Smooth muscle cell (in vitro differentiated cells): ENCODE measurements around the gene MASTL. TPM values are rescaled to one million over a fixed set of nuclear protein-coding genes. Genes with fewer than 3 reads are reported as not detected.

Experiments
- DNase-seq: peaks from one replicate; lab custom pipeline; 2025; ENCODE audit not compliant: unreplicated experiment; lab: John Stamatoyannopoulos, UW
- H2AFZ ChIP-seq: fragments of 200-600 bp; sonication (generic); 2 replicates; pipeline ENCODE4 v1.6.0; 2016; ENCODE audit warnings: antibody characterized with exemption, low read depth, mild to moderate bottlenecking
- H3F3A ChIP-seq: fragments of 200-600 bp; sonication (generic); 2 replicates; pipeline ENCODE4 v1.6.0; 2017; ENCODE audit warnings: antibody characterized with exemption, low read depth
- H3K27ac ChIP-seq: fragments of 200-600 bp; sonication (generic); 2 replicates; pipeline ENCODE4 v1.5.1; 2016; ENCODE audit warnings: low read depth, mild to moderate bottlenecking
- H3K27me3 ChIP-seq: fragments of 200-600 bp; sonication (generic); 2 replicates; pipeline ENCODE4 v1.6.1; 2016; ENCODE audit warnings: low read depth, mild to moderate bottlenecking
- H3K36me3 ChIP-seq: fragments of 200-600 bp; sonication (generic); 2 replicates; pipeline ENCODE4 v1.5.1; 2016; ENCODE audit warnings: low read depth
- H3K4me1 ChIP-seq: fragments of 200-600 bp; sonication (generic); 2 replicates; pipeline ENCODE4 v1.5.1; 2016; ENCODE audit warnings: low read depth
- H3K4me2 ChIP-seq: fragments of 200-600 bp; sonication (generic); 2 replicates; pipeline ENCODE4 v1.6.0; 2016; ENCODE audit warnings: mild to moderate bottlenecking
- H3K4me3 ChIP-seq: fragments of 200-600 bp; sonication (generic); 2 replicates; pipeline ENCODE4 v1.5.1; 2016; ENCODE audit warnings: mild to moderate bottlenecking
- H3K79me2 ChIP-seq: fragments of 200-600 bp; sonication (generic); 2 replicates; pipeline ENCODE4 v1.6.0; 2016; ENCODE audit warnings: low read depth, mild to moderate bottlenecking
- H3K9ac ChIP-seq: fragments of 200-600 bp; sonication (generic); 2 replicates; pipeline ENCODE4 v1.6.0; 2016; ENCODE audit warnings: low read depth
- H3K9me3 ChIP-seq: fragments of 200-600 bp; sonication (generic); replicated peaks from 2 replicates; pipeline ENCODE4 v1.5.1; 2016; ENCODE audit warnings: low read depth
- H4K20me1 ChIP-seq: fragments of 200-600 bp; sonication (generic); 2 replicates; pipeline ENCODE4 v1.6.0; 2016; ENCODE audit warnings: low read depth
- WGBS: methylation state at CpG from one replicate; pipeline ENCODE4 v1.1.7; 2016; ENCODE audit warnings: low lambda C conversion rate; 5-methylcytosine and 5-hydroxymethylcytosine counted together
- polyA plus RNA-seq: library from polyadenylated mRNA; unstranded; fragments of >200 nt; fragmentation: Nextera tagmentation; extraction: Ambion mirVana; gene quantifications from 2 replicates; pipeline ENCODE4 v1.2.1, GENCODE V29; 2016
- total RNA-seq: library from RNA; depleted of rRNA; stranded (reverse); fragments of >200 nt; gene quantifications from 2 replicates; pipeline ENCODE4 v1.2.3, GENCODE V29; 2014
- TF ChIP-seq, protein P1 (sequence below): fragments of 200-600 bp; sonication (generic); IDR thresholded peaks from 2 replicates; pipeline ENCODE4 v1.5.1; 2017; ENCODE audit warnings: borderline replicate concordance, mild to moderate bottlenecking, antibody characterized with exemption; ENCODE audit not compliant: insufficient read depth, poor library complexity, severe bottlenecking

MASTL gene
- total RNA-seq, result 18.2 and 19.1 TPM in 2 replicates
- 8.7 and 9.6 TPM in 2 replicates for polyA plus RNA-seq

DNA sequence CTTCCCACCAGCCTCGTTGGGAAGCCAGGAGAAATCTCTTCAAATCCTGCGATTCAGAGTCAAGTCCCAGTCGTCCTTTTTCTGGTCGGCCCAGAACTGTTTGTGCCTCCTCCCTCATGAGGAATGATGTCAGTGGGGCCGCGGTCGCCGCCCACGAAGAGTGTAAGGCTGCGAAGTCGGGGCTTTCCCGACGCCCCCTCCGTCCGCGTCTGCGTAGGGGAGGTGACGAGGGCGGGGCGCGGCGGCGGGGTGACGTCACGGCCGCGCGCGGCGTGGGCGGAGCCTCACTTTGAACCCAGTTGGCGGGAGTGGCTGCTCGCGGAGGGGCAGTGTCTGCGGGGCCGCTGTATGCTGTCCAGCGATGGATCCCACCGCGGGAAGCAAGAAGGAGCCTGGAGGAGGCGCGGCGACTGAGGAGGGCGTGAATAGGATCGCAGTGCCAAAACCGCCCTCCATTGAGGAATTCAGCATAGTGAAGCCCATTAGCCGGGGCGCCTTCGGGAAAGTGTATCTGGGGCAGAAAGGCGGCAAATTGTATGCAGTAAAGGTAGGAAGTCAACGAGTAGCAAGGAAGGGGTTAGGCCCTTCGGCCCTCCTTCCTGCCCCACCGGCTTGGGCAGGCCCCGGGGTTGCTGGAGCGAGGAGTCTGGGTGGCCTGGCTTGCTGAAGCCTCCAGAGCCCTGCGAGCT, at the start of gene MASTL:
MASTL (plus strand) TSS at position 287 of the 689 bp plus-strand sequence; CDS start at position 362, 75 bp downstream.
- Histone ChIP-seq H3K4me3 (peak within 1 kb of the TSS; percentile 97), H3K79me2 (peaks cover 64% of the 10 kb centered on the region), H3K4me2 (peak within 1 kb of the TSS; percentile 98), H3K9me3 (no peaks in the 10 kb centered on the region), H3K9ac (peak within 1 kb of the TSS; percentile 99), H4K20me1 (peaks cover 34% of the 10 kb centered on the region), H3K27ac (peak within 1 kb of the TSS; percentile 100), H3K4me1 (peaks cover 17% of the 10 kb centered on the region), H3K27me3 (no peaks in the 10 kb centered on the region), H3F3A (no peaks in the 10 kb centered on the region), H2AFZ (peak within 1 kb of the TSS; percentile 89), H3K36me3 (no peaks in the 10 kb centered on the region)
- peak; percentile 86 for DNase-seq
- whole genome bisulfite sequencing, result 1% methylated on average over 50 of the region's 55 CpGs
- TF ChIP-seq, protein P1, sequence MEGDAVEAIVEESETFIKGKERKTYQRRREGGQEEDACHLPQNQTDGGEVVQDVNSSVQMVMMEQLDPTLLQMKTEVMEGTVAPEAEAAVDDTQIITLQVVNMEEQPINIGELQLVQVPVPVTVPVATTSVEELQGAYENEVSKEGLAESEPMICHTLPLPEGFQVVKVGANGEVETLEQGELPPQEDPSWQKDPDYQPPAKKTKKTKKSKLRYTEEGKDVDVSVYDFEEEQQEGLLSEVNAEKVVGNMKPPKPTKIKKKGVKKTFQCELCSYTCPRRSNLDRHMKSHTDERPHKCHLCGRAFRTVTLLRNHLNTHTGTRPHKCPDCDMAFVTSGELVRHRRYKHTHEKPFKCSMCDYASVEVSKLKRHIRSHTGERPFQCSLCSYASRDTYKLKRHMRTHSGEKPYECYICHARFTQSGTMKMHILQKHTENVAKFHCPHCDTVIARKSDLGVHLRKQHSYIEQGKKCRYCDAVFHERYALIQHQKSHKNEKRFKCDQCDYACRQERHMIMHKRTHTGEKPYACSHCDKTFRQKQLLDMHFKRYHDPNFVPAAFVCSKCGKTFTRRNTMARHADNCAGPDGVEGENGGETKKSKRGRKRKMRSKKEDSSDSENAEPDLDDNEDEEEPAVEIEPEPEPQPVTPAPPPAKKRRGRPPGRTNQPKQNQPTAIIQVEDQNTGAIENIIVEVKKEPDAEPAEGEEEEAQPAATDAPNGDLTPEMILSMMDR, result no peak

- Histone ChIP-seq H3K9me3 (no peaks in the 10 kb centered on the region), H4K20me1 (no peaks in the 10 kb centered on the region), H3K4me1 (no peaks in the 10 kb centered on the region), H3K36me3 (peaks cover 26% of the 10 kb centered on the region), H3K9ac (no peak overlapping the region), H3K27ac (no peak overlapping the region), H2AFZ (no peak overlapping the region), H3K4me3 (no peak overlapping the region), H3K4me2 (no peak overlapping the region), H3K79me2 (no peaks in the 10 kb centered on the region), H3K27me3 (no peaks in the 10 kb centered on the region), H3F3A (no peaks in the 10 kb centered on the region)
- no peak for DNase-seq
- TF ChIP-seq, protein P1, result no peak
- 99% methylated on average over 3 of the region's 3 CpGs for WGBS
These were observed 47.0 kb upstream of the MASTL start for GRCh38 chr10:27108165-27108564.

- Histone ChIP-seq H3K27me3 (no peaks in the 10 kb centered on the region), H2AFZ (no peak overlapping the region), H3K4me2 (no peak overlapping the region), H3K4me1 (no peaks in the 10 kb centered on the region), H3K9ac (no peak overlapping the region), H3K79me2 (peaks cover 37% of the 10 kb centered on the region), H3K4me3 (no peak overlapping the region), H3K9me3 (no peaks in the 10 kb centered on the region), H3K27ac (no peak overlapping the region), H4K20me1 (peaks cover 36% of the 10 kb centered on the region), H3F3A (peaks cover 3% of the 10 kb centered on the region), H3K36me3 (peaks cover 53% of the 10 kb centered on the region)
- 97% methylated on average over 3 of the region's 3 CpGs for WGBS
- DNase-seq, result no peak
- TF ChIP-seq, protein P1, result no peak
These were observed 20.8 kb upstream of the MASTL start for GRCh38 chr10:27134371-27134770.

DNA sequence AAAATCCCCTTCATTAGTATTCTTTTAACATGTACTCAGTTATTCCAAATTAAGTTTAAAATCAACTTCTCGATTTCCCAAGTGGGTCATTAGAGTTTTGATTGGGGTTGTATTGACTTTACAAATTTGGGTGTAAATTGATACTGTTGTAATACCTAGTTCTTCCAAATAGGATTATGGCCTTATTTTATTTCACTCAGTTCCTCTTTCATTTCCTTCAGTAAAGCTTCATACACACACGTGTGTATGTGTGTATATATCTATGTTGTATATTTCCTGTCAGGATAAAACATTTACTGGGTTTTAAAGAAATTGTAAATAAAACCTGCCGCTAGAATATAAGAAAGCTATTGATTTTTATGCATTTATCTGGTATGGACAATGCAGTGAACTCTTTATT, 16.9 kb upstream of the MASTL start:
- Histone ChIP-seq H4K20me1 (peaks cover 34% of the 10 kb centered on the region), H3K27me3 (no peaks in the 10 kb centered on the region), H3F3A (peaks cover 2% of the 10 kb centered on the region), H2AFZ (no peak overlapping the region), H3K4me2 (no peak overlapping the region), H3K79me2 (peaks cover 42% of the 10 kb centered on the region), H3K4me3 (no peak overlapping the region), H3K9me3 (no peaks in the 10 kb centered on the region), H3K36me3 (peaks cover 42% of the 10 kb centered on the region), H3K27ac (no peak overlapping the region), H3K4me1 (no peaks in the 10 kb centered on the region), H3K9ac (no peak overlapping the region)
- TF ChIP-seq, protein P1, result no peak
- DNase-seq, result no peak
- over 99% methylated on average over 3 of the region's 3 CpGs for WGBS
